ENCODE results near the gene EXOC3L4. TPM values are rescaled to one million over a fixed set of nuclear protein-coding genes. Genes with fewer than 3 reads are reported as not detected.

Gene EXOC3L4
- total RNA-seq, 1 experiment from 2014 or later: not detected

DNA sequence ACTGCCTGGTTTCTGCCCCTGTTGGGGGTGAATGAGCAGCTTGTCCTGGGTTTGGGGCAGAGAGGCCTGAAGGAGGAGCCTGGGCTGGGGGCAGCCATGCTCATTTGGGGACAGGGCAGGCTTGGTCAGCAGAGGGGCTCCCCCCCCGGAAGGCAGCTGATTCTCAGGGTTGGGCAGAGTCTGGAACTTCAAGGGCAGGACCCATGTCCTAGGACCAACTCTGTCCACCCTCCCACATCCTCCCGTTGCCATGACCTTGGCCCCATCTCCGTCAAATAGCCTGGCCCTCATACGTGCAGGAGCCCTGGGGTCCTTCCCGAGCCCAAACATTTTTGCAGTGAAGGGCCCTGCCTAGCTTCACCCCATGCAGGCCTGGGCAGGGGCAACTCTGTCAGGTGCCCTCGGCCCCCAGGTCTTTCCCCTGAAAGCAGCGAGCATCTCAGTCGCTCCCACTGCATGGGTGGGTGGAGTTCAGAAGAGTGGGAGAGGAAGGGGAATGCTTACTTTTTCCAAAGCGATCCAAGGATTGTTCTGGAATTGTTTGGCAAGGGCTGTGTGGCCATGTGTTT is 61.4 kb downstream of the EXOC3L4 start:
- no peak overlapping the region for H3K9ac ChIP-seq (ENCODE audit: low read length)
- no TSS peak for BruUV-seq (replicated peaks)
- no peaks in the 10 kb centered on the region for H3K36me3 ChIP-seq (ENCODE audit: control insufficient read depth in 1 of 2, insufficient read depth in 2 of 2, low read length in 2 of 2)
- H4K20me1 ChIP-seq (ENCODE audit: insufficient read depth): no peaks in the 10 kb centered on the region
- H3K27me3 ChIP-seq (ENCODE audit: insufficient read depth, low read length): no peaks in the 10 kb centered on the region
- intact Hi-C loops (cut with micrococcal nuclease): no loop called here
- no peaks in the 10 kb centered on the region for H3K9me2 ChIP-seq (ENCODE audit: insufficient read depth)
- TF ChIP-seq POLR2AphosphoS5 (IDR thresholded peaks at IDR 0.05; ENCODE audit: low read depth, low read length): no peak
- TF ChIP-seq ZNF274 (IDR thresholded peaks at IDR 0.05; ENCODE audit: low read depth, low read length): no peak
- TF ChIP-seq, protein P1, sequence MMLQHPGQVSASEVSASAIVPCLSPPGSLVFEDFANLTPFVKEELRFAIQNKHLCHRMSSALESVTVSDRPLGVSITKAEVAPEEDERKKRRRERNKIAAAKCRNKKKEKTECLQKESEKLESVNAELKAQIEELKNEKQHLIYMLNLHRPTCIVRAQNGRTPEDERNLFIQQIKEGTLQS (IDR thresholded peaks at IDR 0.05): no peak
- no peak for TF ChIP-seq CBX3 (IDR thresholded peaks at IDR 0.05; ENCODE audit: low read depth)
- DNase-seq (ENCODE audit: low read depth, low spot score): no peak
- ChIA-PET POLR2A (interaction anchor here (0.6 kb wide), 1 partner anchor 25 kb away, joined by 3 read pairs; no protein-coding TSS in a partner anchor), CTCF (no interaction called here), RAD21 (ENCODE audit: low non-redundant PET in 1 of 2, low total read pairs in 2 of 2, uncharacterized antibody in 2 of 2, unreplicated experiment in 2 of 2) (no interaction called here)
- H2AFZ ChIP-seq (ENCODE audit: low read depth, low read length, poor library complexity, severe bottlenecking): no peak overlapping the region
- no peak overlapping the region for H3K4me3 ChIP-seq (replicated peaks in 1 of 2; ENCODE audit: low read depth in 1 of 2, low read length in 2 of 2)
- H3K9me3 ChIP-seq (ENCODE audit: control insufficient read depth in 1 of 2, insufficient read depth in 1 of 2, low read depth in 1 of 2, low read length in 2 of 2): no peaks in the 10 kb centered on the region
- no peak overlapping the region; the same call in 1 of the 2 replicates for H3K27ac ChIP-seq (ENCODE audit: low read depth, low read length)
- no peaks in the 10 kb centered on the region for H3K79me2 ChIP-seq (ENCODE audit: insufficient read depth, low read length)
- ATAC-seq: no peak
- H3K4me2 ChIP-seq (ENCODE audit: low read length): no peak overlapping the region
- peaks cover 18 to 33% of the 10 kb centered on the region in 2 experiments for H3K4me1 ChIP-seq (ENCODE audit: control insufficient read depth in 1 of 2, insufficient read depth in 2 of 2, low read length in 2 of 2)

GRCh38 chr14:103156651-103157378 is 62.3 kb downstream of the EXOC3L4 start:
- no peaks in the 10 kb centered on the region for H3K9me3 ChIP-seq (ENCODE audit: control insufficient read depth in 1 of 2, insufficient read depth in 1 of 2, low read depth in 1 of 2, low read length in 2 of 2)
- no peak overlapping the region for H3K27ac ChIP-seq (ENCODE audit: low read depth, low read length)
- CTCF ChIA-PET: interaction anchor here (1.8 kb wide), 1 partner anchor 16 kb away, joined by 5 read pairs; no protein-coding TSS in a partner anchor
- H3K9ac ChIP-seq (ENCODE audit: low read length): no peak overlapping the region
- H2AFZ ChIP-seq (ENCODE audit: low read depth, low read length, poor library complexity, severe bottlenecking): no peak overlapping the region
- DNase-seq (ENCODE audit: low read depth, low spot score) (no peak), ATAC-seq (no peak)
- no TSS peak for BruUV-seq (replicated peaks)
- no peaks in the 10 kb centered on the region for H3K27me3 ChIP-seq (ENCODE audit: insufficient read depth, low read length)
- no peaks in the 10 kb centered on the region for H4K20me1 ChIP-seq (ENCODE audit: insufficient read depth)
- no peaks in the 10 kb centered on the region for H3K9me2 ChIP-seq (ENCODE audit: insufficient read depth)
- H3K4me2 ChIP-seq (ENCODE audit: low read length): no peak overlapping the region
- H3K36me3 ChIP-seq (ENCODE audit: control insufficient read depth in 1 of 2, insufficient read depth in 2 of 2, low read length in 2 of 2): no peaks in the 10 kb centered on the region
- no peak overlapping the region for H3K4me3 ChIP-seq (replicated peaks in 1 of 2; ENCODE audit: low read depth in 1 of 2, low read length in 2 of 2)
- RAD21 ChIA-PET (ENCODE audit: low non-redundant PET in 1 of 2, low total read pairs in 2 of 2, uncharacterized antibody in 2 of 2, unreplicated experiment in 2 of 2): interaction anchor here in 1 of 2 experiments (0.7 kb wide), 1 partner anchor 161 kb away, joined by 3 read pairs; no protein-coding TSS in a partner anchor
- intact Hi-C loops (cut with micrococcal nuclease): no loop called here
- no peaks in the 10 kb centered on the region for H3K79me2 ChIP-seq (ENCODE audit: insufficient read depth, low read length)
- TF ChIP-seq CBX3 (IDR thresholded peaks at IDR 0.05; ENCODE audit: low read depth) (no peak), TCF7L2 (IDR thresholded peaks at IDR 0.05; ENCODE audit: borderline replicate concordance, extremely low read depth, insufficient read depth, insufficient read length) (no peak), POLR2AphosphoS5 (IDR thresholded peaks at IDR 0.05; ENCODE audit: low read depth, low read length) (no peak), ZFX (IDR thresholded peaks at IDR 0.05) (no peak), SRF (IDR thresholded peaks at IDR 0.05; ENCODE audit: low read depth) (no peak), RAD21 (IDR thresholded peaks at IDR 0.05; ENCODE audit: low read depth) (no peak), SIN3A (IDR thresholded peaks at IDR 0.05; ENCODE audit: low read depth) (no peak), JUND (IDR thresholded peaks at IDR 0.05) (no peak), EZH2 (IDR thresholded peaks at IDR 0.05) (no peak), POLR2A (IDR thresholded peaks at IDR 0.05; ENCODE audit: borderline replicate concordance, extremely low read depth, insufficient read depth, insufficient read length) (no peak), EZH2phosphoT487 (IDR thresholded peaks at IDR 0.05; ENCODE audit: borderline replicate concordance) (no peak), YY1 (IDR thresholded peaks at IDR 0.05; ENCODE audit: extremely low read depth, insufficient replicate concordance, low read depth, low read length) (no peak), SP1 (IDR thresholded peaks at IDR 0.05; ENCODE audit: low read depth) (no peak)
- TF ChIP-seq, protein P2, sequence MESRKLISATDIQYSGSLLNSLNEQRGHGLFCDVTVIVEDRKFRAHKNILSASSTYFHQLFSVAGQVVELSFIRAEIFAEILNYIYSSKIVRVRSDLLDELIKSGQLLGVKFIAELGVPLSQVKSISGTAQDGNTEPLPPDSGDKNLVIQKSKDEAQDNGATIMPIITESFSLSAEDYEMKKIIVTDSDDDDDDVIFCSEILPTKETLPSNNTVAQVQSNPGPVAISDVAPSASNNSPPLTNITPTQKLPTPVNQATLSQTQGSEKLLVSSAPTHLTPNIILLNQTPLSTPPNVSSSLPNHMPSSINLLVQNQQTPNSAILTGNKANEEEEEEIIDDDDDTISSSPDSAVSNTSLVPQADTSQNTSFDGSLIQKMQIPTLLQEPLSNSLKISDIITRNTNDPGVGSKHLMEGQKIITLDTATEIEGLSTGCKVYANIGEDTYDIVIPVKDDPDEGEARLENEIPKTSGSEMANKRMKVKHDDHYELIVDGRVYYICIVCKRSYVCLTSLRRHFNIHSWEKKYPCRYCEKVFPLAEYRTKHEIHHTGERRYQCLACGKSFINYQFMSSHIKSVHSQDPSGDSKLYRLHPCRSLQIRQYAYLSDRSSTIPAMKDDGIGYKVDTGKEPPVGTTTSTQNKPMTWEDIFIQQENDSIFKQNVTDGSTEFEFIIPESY (IDR thresholded peaks at IDR 0.05; ENCODE audit: extremely low read depth, insufficient replicate concordance, low read length): no peak
- POLR2A ChIA-PET: no interaction called here
- H3K4me1 ChIP-seq (ENCODE audit: control insufficient read depth in 1 of 2, insufficient read depth in 2 of 2, low read length in 2 of 2): peaks cover 25 to 40% of the 10 kb centered on the region in 2 experiments

Measured in HCT116 (cell line).